ENCODE data around the gene CYP2W1.
"Not testable (repeated sequence)": the region's sequence is repeated elsewhere in the genome, so short reads cannot be mapped to it uniquely, and the experiment has no call there.

GRCh38 chr7:1036164-1036928 lies 53.4 kb downstream of the CYP2W1 start:
- TF ChIP-seq EZH2 (IDR thresholded peaks at IDR 0.05; ENCODE audit: borderline replicate concordance, low read depth, low read length, severe bottlenecking); POLR2A (IDR thresholded peaks at IDR 0.05; ENCODE audit: low read depth, low read length); CTCF (IDR thresholded peaks at IDR 0.05; ENCODE audit: extremely low read depth in 1 of 2, insufficient read depth in 1 of 2, low read depth in 1 of 2, low read length in 2 of 2); FOS (IDR thresholded peaks at IDR 0.05; ENCODE audit: borderline replicate concordance, insufficient read depth, low read length): not testable (repeated sequence)

Measured in endothelial cell of umbilical vein (primary cell).